ENCODE data around the gene OR5A1.

- TF ChIP-seq, protein P1, sequence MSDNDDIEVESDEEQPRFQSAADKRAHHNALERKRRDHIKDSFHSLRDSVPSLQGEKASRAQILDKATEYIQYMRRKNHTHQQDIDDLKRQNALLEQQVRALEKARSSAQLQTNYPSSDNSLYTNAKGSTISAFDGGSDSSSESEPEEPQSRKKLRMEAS (IDR thresholded peaks at IDR 0.05; ENCODE audit: low read depth, low read length), result no peak
- TF ChIP-seq CTCF (IDR thresholded peaks at IDR 0.05; ENCODE audit: low read depth, low read length) (no peak), POLR2A (IDR thresholded peaks at IDR 0.05; ENCODE audit: extremely low read depth, insufficient read length) (no peak)
These were observed 32.7 kb upstream of the OR5A1 start for GRCh38 chr11:59403546-59403945.
